H9 (cell line): ENCODE measurements around the gene SLC35B2. TPM values are rescaled to one million over a fixed set of nuclear protein-coding genes. Genes with fewer than 3 reads are reported as not detected.
A peak's percentile ranks its signal among the peaks of the same experiment; 100 is the strongest.

Source experiments
- DNase-seq: peaks from one replicate; pipeline ENCODE4 v3.0.0-alpha.2; 2017
- H2AFZ ChIP-seq: one replicate; pipeline ENCODE4 v1.6.1; 2013; ENCODE audit warnings: mild to moderate bottlenecking, low read length, control low read depth, moderate library complexity
- H2AK5ac ChIP-seq: 2 replicates; pipeline ENCODE4 v1.6.1; 2013; ENCODE audit warnings: low read length, control low read depth, mixed read lengths; ENCODE audit not compliant: insufficient read length
- H2BK120ac ChIP-seq: one replicate; pipeline ENCODE4 v1.6.1; 2013; ENCODE audit warnings: low read depth, mild to moderate bottlenecking, low read length, control low read depth, inconsistent platforms; ENCODE audit not compliant: poor library complexity, severe bottlenecking
- H2BK12ac ChIP-seq: 2 replicates; pipeline ENCODE4 v1.6.1; 2013; ENCODE audit warnings: low read length, control low read depth, mixed read lengths, low read depth; ENCODE audit not compliant: insufficient read length
- H2BK15ac ChIP-seq: 2 replicates; pipeline ENCODE4 v1.6.1; 2013; ENCODE audit warnings: low read depth, low read length, control low read depth
- H2BK20ac ChIP-seq: one replicate; pipeline ENCODE4 v1.6.1; 2013; ENCODE audit warnings: low read depth, mild to moderate bottlenecking, low read length, control low read depth, inconsistent platforms; ENCODE audit not compliant: poor library complexity, severe bottlenecking
- H2BK5ac ChIP-seq: 2 replicates; pipeline ENCODE4 v1.6.1; 2013; ENCODE audit warnings: low read length, control low read depth, mixed read lengths; ENCODE audit not compliant: insufficient read length
- H3K14ac ChIP-seq: 2 replicates; pipeline ENCODE4 v1.6.1; 2013; ENCODE audit warnings: low read length, control low read depth; ENCODE audit not compliant: insufficient read depth
- H3K18ac ChIP-seq: 2 replicates; pipeline ENCODE4 v1.6.1; 2013; ENCODE audit warnings: low read depth, mild to moderate bottlenecking, mixed read lengths, low read length, control low read depth; ENCODE audit not compliant: insufficient read length
- H3K23ac ChIP-seq: 2 replicates; pipeline ENCODE4 v1.6.1; 2013; ENCODE audit warnings: low read length, control low read depth, mixed read lengths, low read depth; ENCODE audit not compliant: insufficient read length
- H3K23me2 ChIP-seq: 2 replicates; pipeline ENCODE4 v1.6.1; 2013; ENCODE audit warnings: low read depth, mild to moderate bottlenecking, mixed read lengths, low read length, control low read depth; ENCODE audit not compliant: insufficient read length, poor library complexity, severe bottlenecking
- H3K27ac ChIP-seq: 2 replicates; pipeline ENCODE4 v1.5.1; 2013; ENCODE audit warnings: low read length, control low read depth, mixed read lengths, low read depth; ENCODE audit not compliant: insufficient read length
- H3K27me3 ChIP-seq: 2 replicates; pipeline ENCODE4 v1.6.1; 2013; ENCODE audit warnings: low read length, control low read depth, inconsistent platforms; ENCODE audit not compliant: insufficient read depth
- H3K4ac ChIP-seq: 2 replicates; pipeline ENCODE4 v1.6.1; 2013; ENCODE audit warnings: low read depth, mild to moderate bottlenecking, control low read depth, inconsistent platforms, low read length, moderate library complexity
- H3K4me1 ChIP-seq: 2 replicates; pipeline ENCODE4 v1.6.1; 2013; ENCODE audit warnings: low read length, control low read depth, inconsistent platforms; ENCODE audit not compliant: insufficient read depth
- H3K4me2 ChIP-seq: 2 replicates; pipeline ENCODE4 v1.6.1; 2013; ENCODE audit warnings: low read length, control low read depth, mixed read lengths; ENCODE audit not compliant: insufficient read length, insufficient read depth
- H3K56ac ChIP-seq: 2 replicates; pipeline ENCODE4 v1.6.1; 2013; ENCODE audit warnings: low read depth, mild to moderate bottlenecking, mixed read lengths, low read length, control low read depth; ENCODE audit not compliant: insufficient read length
- H3K79me1 ChIP-seq: 2 replicates; pipeline ENCODE4 v1.6.1; 2013; ENCODE audit warnings: low read depth, mild to moderate bottlenecking, moderate library complexity, low read length, control low read depth, inconsistent platforms; ENCODE audit not compliant: insufficient read depth, poor library complexity, severe bottlenecking
- H3K79me2 ChIP-seq: 2 replicates; pipeline ENCODE4 v1.6.1; 2013; ENCODE audit warnings: low read length, control low read depth, inconsistent platforms; ENCODE audit not compliant: insufficient read depth
- H3K9ac ChIP-seq: 2 replicates; pipeline ENCODE4 v1.6.1; 2013; ENCODE audit warnings: low read length, control low read depth, mixed read lengths; ENCODE audit not compliant: insufficient read length; ENCODE audit errors: extremely low read depth
- H3K9me3 ChIP-seq: one replicate; pipeline ENCODE4 v1.6.1; 2013; ENCODE audit warnings: low read depth, low read length, inconsistent platforms; ENCODE audit not compliant: control insufficient read depth
- H3T11ph ChIP-seq: one replicate; pipeline ENCODE4 v1.6.1; 2013; ENCODE audit warnings: mild to moderate bottlenecking, low read length, control low read depth, inconsistent platforms
- H4K20me1 ChIP-seq: one replicate; pipeline ENCODE4 v1.6.1; 2013; ENCODE audit not compliant: control insufficient read depth, insufficient read length, insufficient read depth
- H4K5ac ChIP-seq: 2 replicates; pipeline ENCODE4 v1.6.1; 2013; ENCODE audit warnings: low read depth, mild to moderate bottlenecking, mixed read lengths, low read length, control low read depth; ENCODE audit not compliant: insufficient read length
- H4K8ac ChIP-seq: replicated peaks from 2 replicates; pipeline ENCODE4 v1.6.1; 2013; ENCODE audit warnings: low read length, control low read depth, mixed read lengths, low read depth; ENCODE audit not compliant: insufficient read length
- H4K91ac ChIP-seq: 2 replicates; pipeline ENCODE4 v1.6.1; 2013; ENCODE audit warnings: low read depth, mild to moderate bottlenecking, moderate library complexity, mixed read lengths, low read length, control low read depth; ENCODE audit not compliant: insufficient read length
- H3K27ac Mint-ChIP-seq, 3 experiments: 2 replicates in 2 of 3; 3 replicates in 1 of 3; pipeline ENCODE4 v1.8.0; 2020 to 2021; ENCODE audit warnings: mixed read lengths in 3 of 3, mild to moderate bottlenecking in 1 of 3, moderate library complexity in 1 of 3
- H3K27me3 Mint-ChIP-seq: 2 replicates; pipeline ENCODE4 v1.8.0; 2021; ENCODE audit warnings: low read depth, mild to moderate bottlenecking, moderate library complexity, mixed read lengths
- H3K36me3 Mint-ChIP-seq, 3 experiments: 2 replicates in 2 of 3; 3 replicates in 1 of 3; pipeline ENCODE4 v1.8.0; 2020 to 2021; ENCODE audit warnings: low read depth in 3 of 3, mixed read lengths in 3 of 3; ENCODE audit not compliant: insufficient read depth in 1 of 3
- H3K4me1 Mint-ChIP-seq, 2 experiments: 2 replicates each; pipeline ENCODE4 v1.8.0; 2020; ENCODE audit warnings: mixed read lengths in 2 of 2
- H3K4me3 Mint-ChIP-seq, 2 experiments: 2 replicates in 1 of 2; 3 replicates in 1 of 2; pipeline ENCODE4 v1.8.0; 2020 to 2021; ENCODE audit warnings: mild to moderate bottlenecking in 2 of 2, mixed read lengths in 2 of 2, moderate library complexity in 1 of 2
- H3K9me3 Mint-ChIP-seq, 2 experiments: 2 replicates in 1 of 2; 3 replicates in 1 of 2; pipeline ENCODE4 v1.8.0; 2020; ENCODE audit warnings: mild to moderate bottlenecking in 2 of 2, mixed read lengths in 2 of 2, moderate library complexity in 1 of 2
- WGBS: extraction: QIAGEN DNeasy Blood & Tissue Kit; methylation state at CpG from one replicate; pipeline ENCODE4 v1.1.7; 2013; ENCODE audit warnings: missing lambda C conversion rate, low lambda C conversion rate, mixed read lengths; ENCODE audit not compliant: insufficient read length; ENCODE audit errors: extremely low coverage; 5-methylcytosine and 5-hydroxymethylcytosine counted together
- total RNA-seq: library from RNA; stranded (reverse); gene quantifications from 2 replicates; pipeline ENCODE4 v1.2.1, GENCODE V29; 2021
- TF ChIP-seq, protein P1 (sequence below): fragments of 200-600 bp; sonication (generic); conservative IDR thresholded peaks from 3 replicates; pipeline ENCODE4 v1.8.0; 2021; ENCODE audit warnings: antibody characterized with exemption, mild to moderate bottlenecking

Gene SLC35B2
- total RNA-seq, 1 experiment from 2014 or later = 34.5 TPM

DNA sequence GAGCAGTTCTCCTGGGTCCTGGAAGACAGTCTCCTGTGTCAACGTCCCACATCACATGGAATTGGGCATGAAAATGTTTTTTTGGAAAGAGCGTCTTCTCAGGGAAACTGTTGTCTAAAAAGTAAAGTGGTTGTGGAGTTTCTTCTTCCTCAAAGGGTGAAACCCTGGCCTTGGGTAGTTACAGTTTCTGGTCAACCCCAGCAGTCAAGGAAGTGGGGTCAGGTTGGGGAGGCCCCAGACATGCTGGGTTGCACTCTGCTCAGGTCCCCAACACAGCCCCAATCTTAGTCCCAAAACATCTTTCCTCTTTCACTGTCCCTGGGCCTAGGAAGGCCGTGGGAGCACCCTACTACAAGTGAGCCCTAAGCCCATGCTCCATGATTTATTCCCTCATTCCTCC lies 9.0 kb upstream of the SLC35B2 start:
- no peak overlapping the region for H2BK20ac ChIP-seq
- no peak overlapping the region for H3K9ac ChIP-seq
- no peak overlapping the region for H2BK120ac ChIP-seq
- H3K27ac ChIP-seq = no peak overlapping the region
- no peaks in the 10 kb centered on the region for H4K20me1 ChIP-seq
- peaks cover 23% of the 10 kb centered on the region for H3K27me3 Mint-ChIP-seq
- H3K4me1 Mint-ChIP-seq = peaks cover 42 to 53% of the 10 kb centered on the region in 2 experiments
- DNase-seq = no peak
- H2AFZ ChIP-seq = no peak overlapping the region
- no peaks in the 10 kb centered on the region; a peak in 1 of 7 replicates for H3K36me3 Mint-ChIP-seq
- H2AK5ac ChIP-seq = no peak overlapping the region
- no peak overlapping the region for H3K23ac ChIP-seq
- no peak overlapping the region for H2BK5ac ChIP-seq
- H3K79me2 ChIP-seq = no peaks in the 10 kb centered on the region
- H3T11ph ChIP-seq = no peak overlapping the region
- no peak overlapping the region for H2BK12ac ChIP-seq
- H3K4me2 ChIP-seq = no peak overlapping the region
- H3K4ac ChIP-seq = no peak overlapping the region
- H3K4me1 ChIP-seq = peaks cover 9% of the 10 kb centered on the region; the same call in 1 of the 2 replicates
- peaks cover 7% of the 10 kb centered on the region; the same call in 1 of the 2 replicates for H3K27me3 ChIP-seq
- no CpG with 5 or more reads among the region's 3 CpGs for WGBS
- H4K5ac ChIP-seq = no peak overlapping the region
- no peaks in the 10 kb centered on the region for H3K79me1 ChIP-seq
- H3K14ac ChIP-seq = no peak overlapping the region
- H2BK15ac ChIP-seq = no peak overlapping the region
- H3K18ac ChIP-seq = no peak overlapping the region
- no peaks in the 10 kb centered on the region; a peak in 1 of 5 replicates for H3K9me3 Mint-ChIP-seq
- H3K9me3 ChIP-seq = no peaks in the 10 kb centered on the region
- peak overlapping the region in 1 of 3 experiments; percentile 40; a peak in 1 of 7 replicates for H3K27ac Mint-ChIP-seq
- H3K23me2 ChIP-seq = peaks cover 20% of the 10 kb centered on the region
- H3K56ac ChIP-seq = no peak overlapping the region
- no peak overlapping the region for H4K91ac ChIP-seq
- TF ChIP-seq, protein P1, sequence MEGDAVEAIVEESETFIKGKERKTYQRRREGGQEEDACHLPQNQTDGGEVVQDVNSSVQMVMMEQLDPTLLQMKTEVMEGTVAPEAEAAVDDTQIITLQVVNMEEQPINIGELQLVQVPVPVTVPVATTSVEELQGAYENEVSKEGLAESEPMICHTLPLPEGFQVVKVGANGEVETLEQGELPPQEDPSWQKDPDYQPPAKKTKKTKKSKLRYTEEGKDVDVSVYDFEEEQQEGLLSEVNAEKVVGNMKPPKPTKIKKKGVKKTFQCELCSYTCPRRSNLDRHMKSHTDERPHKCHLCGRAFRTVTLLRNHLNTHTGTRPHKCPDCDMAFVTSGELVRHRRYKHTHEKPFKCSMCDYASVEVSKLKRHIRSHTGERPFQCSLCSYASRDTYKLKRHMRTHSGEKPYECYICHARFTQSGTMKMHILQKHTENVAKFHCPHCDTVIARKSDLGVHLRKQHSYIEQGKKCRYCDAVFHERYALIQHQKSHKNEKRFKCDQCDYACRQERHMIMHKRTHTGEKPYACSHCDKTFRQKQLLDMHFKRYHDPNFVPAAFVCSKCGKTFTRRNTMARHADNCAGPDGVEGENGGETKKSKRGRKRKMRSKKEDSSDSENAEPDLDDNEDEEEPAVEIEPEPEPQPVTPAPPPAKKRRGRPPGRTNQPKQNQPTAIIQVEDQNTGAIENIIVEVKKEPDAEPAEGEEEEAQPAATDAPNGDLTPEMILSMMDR = no peak
- H3K4me3 Mint-ChIP-seq = peak overlapping the region; percentile 25 to 88; a peak in 4 of 5 replicates
- H4K8ac ChIP-seq = no peak overlapping the region
